Endothelial cell (in vitro differentiated cells): ENCODE measurements around the gene SP140L. TPM values are rescaled to one million over a fixed set of nuclear protein-coding genes. Genes with fewer than 3 reads are reported as not detected.

Source experiments
- DNase-seq: peaks from one replicate; pipeline ENCODE4 v3.0.0; 2021; ENCODE audit warnings: low spot score
- H3K27ac Mint-ChIP-seq: one replicate; pipeline ENCODE4 v1.8.0; 2021; ENCODE audit warnings: mixed read lengths, inconsistent platforms; ENCODE audit not compliant: unreplicated experiment
- H3K27me3 Mint-ChIP-seq: one replicate; pipeline ENCODE4 v1.8.0; 2021; ENCODE audit warnings: mild to moderate bottlenecking, moderate library complexity, mixed read lengths, inconsistent platforms; ENCODE audit not compliant: unreplicated experiment
- H3K36me3 Mint-ChIP-seq: one replicate; pipeline ENCODE4 v1.8.0; 2021; ENCODE audit warnings: mild to moderate bottlenecking, low read depth, mixed read lengths, inconsistent platforms; ENCODE audit not compliant: unreplicated experiment
- H3K4me1 Mint-ChIP-seq: one replicate; pipeline ENCODE4 v1.8.0; 2021; ENCODE audit warnings: mild to moderate bottlenecking, mixed read lengths, inconsistent platforms; ENCODE audit not compliant: unreplicated experiment
- H3K4me3 Mint-ChIP-seq: one replicate; pipeline ENCODE4 v1.8.0; 2021; ENCODE audit warnings: mild to moderate bottlenecking, mixed read lengths, inconsistent platforms; ENCODE audit not compliant: unreplicated experiment
- H3K9me3 Mint-ChIP-seq: one replicate; pipeline ENCODE4 v1.8.0; 2021; ENCODE audit warnings: mixed read lengths, inconsistent platforms; ENCODE audit not compliant: unreplicated experiment
- CTCF ChIP-seq: fragments of 200-600 bp; sonication (generic); IDR thresholded peaks from one replicate; pipeline ENCODE4 v1.5.0; 2021; ENCODE audit warnings: antibody characterized with exemption; ENCODE audit not compliant: unreplicated experiment
- total RNA-seq: library from RNA; stranded (reverse); fragmentation: NEBNext Ultra II Directional; extraction: Animal tissue kit (Norgen Biotek cat#: 25700); gene quantifications from one replicate; pipeline ENCODE4 v1.2.1, GENCODE V29; 2021; ENCODE audit not compliant: unreplicated experiment

SP140L gene
- total RNA-seq, 1 donor from 2014 or later, result 1.1 TPM

DNA sequence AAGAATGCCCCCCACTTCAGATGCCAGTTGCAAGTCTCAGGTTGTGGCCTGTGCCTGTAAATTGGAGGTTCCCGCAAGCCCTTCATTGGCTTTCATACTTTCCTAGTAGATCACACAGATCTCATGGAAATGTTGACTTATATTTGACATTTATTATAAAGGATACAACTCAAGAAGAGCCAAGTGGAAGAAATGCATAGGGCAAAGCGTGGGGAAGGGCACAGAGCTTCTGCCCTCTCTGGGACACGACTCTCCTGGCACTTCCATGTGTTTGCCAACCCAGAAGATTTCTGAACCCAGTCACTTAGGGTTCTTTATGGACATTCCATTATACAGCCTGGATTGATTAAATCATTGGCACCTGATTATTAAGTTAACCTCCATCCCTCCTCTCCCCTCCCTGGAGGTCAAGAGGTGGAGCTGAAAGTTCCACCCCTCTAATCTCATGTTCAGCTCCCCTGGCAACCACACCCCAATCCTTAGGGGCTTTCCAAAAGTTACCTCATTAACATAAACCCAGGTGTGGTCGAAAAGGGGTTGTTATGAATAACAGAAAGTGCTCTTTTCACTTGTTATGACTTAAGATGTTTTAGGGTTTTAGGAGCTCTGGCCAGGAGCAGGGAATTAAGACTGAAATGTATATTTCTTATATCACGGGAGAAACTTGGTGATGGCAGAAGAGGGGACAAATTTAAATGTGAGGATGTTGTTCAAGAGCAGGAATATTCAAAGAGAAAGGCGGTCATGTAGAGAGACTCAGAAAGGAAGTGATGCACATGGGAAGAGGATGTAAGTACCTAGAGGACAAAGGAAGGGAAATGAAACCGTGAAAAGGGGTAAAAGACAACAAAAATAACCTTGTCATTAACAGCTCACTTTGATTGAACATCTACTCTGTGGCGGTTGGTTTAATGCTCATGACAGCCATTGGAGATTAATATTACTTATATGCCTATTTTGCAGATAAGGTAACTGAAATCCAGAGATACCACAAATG, 120.8 kb downstream of the SP140L start:
- H3K4me1 Mint-ChIP-seq, result peaks cover 17% of the 10 kb centered on the region
- no peaks in the 10 kb centered on the region for H3K9me3 Mint-ChIP-seq
- peak overlapping the region; percentile 81 for H3K27ac Mint-ChIP-seq
- TF ChIP-seq CTCF, result no peak
- peaks cover 12% of the 10 kb centered on the region for H3K36me3 Mint-ChIP-seq
- H3K4me3 Mint-ChIP-seq, result no peak overlapping the region
- H3K27me3 Mint-ChIP-seq, result peaks cover 2% of the 10 kb centered on the region
- no peak for DNase-seq

DNA sequence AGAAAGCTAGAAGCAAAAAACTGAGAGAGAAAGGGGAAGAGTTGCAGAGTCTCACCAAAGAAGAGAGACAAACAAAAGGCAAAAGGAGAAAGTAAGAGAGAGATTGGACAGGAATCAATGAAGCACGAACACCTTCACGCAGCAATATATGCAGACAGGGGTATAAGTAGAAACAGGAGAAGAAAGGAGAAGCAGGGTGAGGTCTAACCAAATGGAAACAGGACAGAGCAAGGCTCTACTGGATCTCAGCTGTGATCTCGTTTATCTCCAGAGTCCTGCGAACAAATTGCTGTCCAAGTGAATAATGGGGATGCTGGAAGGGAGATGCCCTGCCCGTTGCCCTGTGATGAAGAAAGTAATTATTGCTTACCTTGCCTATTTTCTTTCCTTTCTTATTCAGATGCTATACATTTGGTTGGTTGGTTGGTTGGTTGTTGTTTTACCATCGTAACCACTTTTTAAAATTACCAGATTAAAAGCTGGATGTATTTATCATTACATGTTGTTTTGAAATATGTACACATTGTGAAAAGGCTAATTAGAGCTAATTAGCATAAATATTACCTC, 123.0 kb downstream of the SP140L start:
- Mint-ChIP-seq H3K27ac (no peak overlapping the region), H3K9me3 (no peaks in the 10 kb centered on the region), H3K4me3 (no peak overlapping the region), H3K4me1 (peaks cover 17% of the 10 kb centered on the region), H3K36me3 (peaks cover 15% of the 10 kb centered on the region), H3K27me3 (peaks cover 2% of the 10 kb centered on the region)
- TF ChIP-seq CTCF, result no peak
- DNase-seq, result no peak

- H3K27ac Mint-ChIP-seq, result no peak overlapping the region
These were observed 126.0 kb downstream of the SP140L start for GRCh38 chr2:230453006-230453405.

More at GRCh38 chr2:230453006-230453405, 126.0 kb downstream of the SP140L start:
- TF ChIP-seq CTCF, result no peak
- no peak overlapping the region for H3K4me3 Mint-ChIP-seq
- no peaks in the 10 kb centered on the region for H3K9me3 Mint-ChIP-seq
- H3K4me1 Mint-ChIP-seq, result peaks cover 16% of the 10 kb centered on the region
- DNase-seq, result no peak
- peaks cover 17% of the 10 kb centered on the region for H3K36me3 Mint-ChIP-seq
- peaks cover 2% of the 10 kb centered on the region for H3K27me3 Mint-ChIP-seq

Other genes with a start within 250 kb of the SP140L start
- gene SP110, start 107.2 kb upstream of the SP140L start, total RNA-seq, result 5.3 TPM
- not detected for gene SP140, start 101.5 kb upstream of the SP140L start, total RNA-seq
- gene SP100, start 89.0 kb downstream of the SP140L start, total RNA-seq, result 8.3 TPM